ENCODE measurements around the gene CBLN3.

GRCh38 chr14:24426150-24426911 lies 3.1 kb downstream of the CBLN3 start:
- TF ChIP-seq ZNF398 (tag by site-specific recombination; IDR thresholded peaks at IDR 0.05) (no peak), SCRT1 (tag by site-specific recombination; IDR thresholded peaks at IDR 0.05; ENCODE audit: borderline replicate concordance) (no peak), CTCF (tag by site-specific recombination; IDR thresholded peaks at IDR 0.05) (no peak)
